ENCODE results near the gene SH3BP5L. TPM values are rescaled to one million over a fixed set of nuclear protein-coding genes. Genes with fewer than 3 reads are reported as not detected.

The SH3BP5L gene
- total and polyA plus RNA-seq, 2 of the 4 experiments (the other 2 are of a cell fraction), result 23.3 to 35.9 TPM

DNA sequence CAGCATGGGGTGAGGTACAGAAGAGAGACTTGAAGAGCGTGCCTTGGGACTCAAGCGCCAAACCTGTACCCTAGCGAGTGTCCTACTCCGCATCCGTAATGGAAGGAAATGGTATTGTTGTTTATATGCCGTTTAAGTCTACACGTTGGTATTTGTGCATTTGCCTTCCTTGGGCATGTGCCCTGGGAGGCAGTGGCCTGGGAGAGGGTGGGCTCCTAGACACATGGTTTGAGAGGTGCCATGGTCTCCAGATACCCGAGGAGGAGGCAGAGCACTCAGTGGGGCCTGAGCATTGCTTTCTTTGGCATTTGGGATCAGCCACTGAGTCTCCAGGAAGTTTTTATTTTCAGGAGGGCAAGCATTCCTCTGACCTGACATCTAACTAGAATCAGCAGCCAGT, 18.8 kb upstream of the SH3BP5L start:
- Histone ChIP-seq H3K4ac (ENCODE audit: low read depth, low read length) (no peak overlapping the region), H3K18ac (ENCODE audit: low read depth, low read length) (no peak overlapping the region), H2AK9ac (replicated peaks; ENCODE audit: low read depth, low read length, poor library complexity) (peak overlapping the region; percentile 90), H3K79me1 (ENCODE audit: low read depth in 1 of 2, low read length in 2 of 2) (peaks cover 29 to 40% of the 10 kb centered on the region in 2 experiments), H3K4me2 (ENCODE audit: low read depth, low read length) (no peak overlapping the region), H2BK120ac (ENCODE audit: low read depth, low read length) (no peak overlapping the region), H3K4me1 (ENCODE audit: control insufficient read depth, insufficient read depth, low read length) (peaks cover 10% of the 10 kb centered on the region), H4K91ac (ENCODE audit: insufficient read depth, low read depth, low read length) (no peak overlapping the region), H3K4me3 (ENCODE audit: insufficient read depth, low read depth, low read length) (no peak overlapping the region), H3K14ac (replicated peaks; ENCODE audit: low read depth, low read length) (no peak overlapping the region), H3K23ac (ENCODE audit: low read depth, low read length) (no peak overlapping the region), H2AFZ (replicated peaks; ENCODE audit: low read length, poor library complexity) (no peak overlapping the region), H3K9ac (ENCODE audit: low read depth, low read length) (no peak overlapping the region), H3K36me3 (ENCODE audit: control insufficient read depth, insufficient read depth, low read length) (peaks cover 41% of the 10 kb centered on the region), H4K8ac (ENCODE audit: low read depth in 2 of 2, low read length in 2 of 2) (no peak overlapping the region), H4K5ac (ENCODE audit: low read depth, low read length) (no peak overlapping the region), H2AK5ac (ENCODE audit: low read depth, low read length) (no peak overlapping the region), H3K9me1 (ENCODE audit: insufficient read depth, low read length) (0 out of 2 replicates have a peak, but pooled peaks cover 3% of the 10 kb centered on the region), H3K56ac (ENCODE audit: extremely low read depth, insufficient read depth, low read length) (no peak overlapping the region), H4K20me1 (ENCODE audit: insufficient read depth, low read length) (no peaks in the 10 kb centered on the region; the same call in 1 of the 2 replicates), H2BK15ac (ENCODE audit: low read depth, low read length) (no peak overlapping the region), H3K27ac (ENCODE audit: insufficient read depth, low read length) (no peak overlapping the region), H2BK20ac (ENCODE audit: low read depth, low read length) (no peak overlapping the region), H3K9me3 (ENCODE audit: control insufficient read depth, insufficient read depth, low read length) (no peaks in the 10 kb centered on the region), H3K27me3 (ENCODE audit: control insufficient read depth, insufficient read depth, low read length) (no peaks in the 10 kb centered on the region), H2BK5ac (ENCODE audit: low read depth, low read length, poor library complexity, severe bottlenecking) (no peak overlapping the region)
- ATAC-seq (ENCODE audit: low read depth), result no peak
- DNase-seq, result no peak
- intact Hi-C loops (cut with micrococcal nuclease) (no loop called here), dilution Hi-C loops (cut with HindIII; ENCODE audit: low sequenced_read_pairs, unreplicated experiment) (no loop called here), in situ Hi-C loops (cut with MboI; ENCODE audit: low sequenced_read_pairs) (no loop called here)
- WGBS, 2 experiments (ENCODE audit: extremely low coverage in 2 of 2, insufficient read length in 1 of 2), result 94% methylated on average over 6 of the region's 8 CpGs; no CpG with 5 or more reads in 1 of the 2 experiments
- no TSS peak for BruUV-seq (replicated peaks)
- ChIA-PET POLR2A (ENCODE audit: unreplicated experiment) (no interaction called here), CTCF (no interaction called here)
- TF ChIP-seq CHD1 (IDR thresholded peaks at IDR 0.05; ENCODE audit: low read depth, low read length), result no peak
- no peak for TF ChIP-seq RFX5 (IDR thresholded peaks at IDR 0.05; ENCODE audit: low read depth, low read length)
- TF ChIP-seq CEBPB (IDR thresholded peaks at IDR 0.05; ENCODE audit: low read depth, low read length), result no peak
- TF ChIP-seq MAFK (IDR thresholded peaks at IDR 0.05; ENCODE audit: low read depth, low read length), result no peak
- no peak for TF ChIP-seq FOS (IDR thresholded peaks at IDR 0.05; ENCODE audit: low read depth, low read length)
- TF ChIP-seq, protein P1, sequence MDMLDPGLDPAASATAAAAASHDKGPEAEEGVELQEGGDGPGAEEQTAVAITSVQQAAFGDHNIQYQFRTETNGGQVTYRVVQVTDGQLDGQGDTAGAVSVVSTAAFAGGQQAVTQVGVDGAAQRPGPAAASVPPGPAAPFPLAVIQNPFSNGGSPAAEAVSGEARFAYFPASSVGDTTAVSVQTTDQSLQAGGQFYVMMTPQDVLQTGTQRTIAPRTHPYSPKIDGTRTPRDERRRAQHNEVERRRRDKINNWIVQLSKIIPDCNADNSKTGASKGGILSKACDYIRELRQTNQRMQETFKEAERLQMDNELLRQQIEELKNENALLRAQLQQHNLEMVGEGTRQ (IDR thresholded peaks at IDR 0.05; ENCODE audit: low read depth, low read length), result no peak
- no peak for TF ChIP-seq SMC3 (IDR thresholded peaks at IDR 0.05; ENCODE audit: low read depth, low read length)
- no peak for TF ChIP-seq POLR2A (IDR thresholded peaks at IDR 0.05; ENCODE audit: low read depth, low read length)
- TF ChIP-seq, protein P2, sequence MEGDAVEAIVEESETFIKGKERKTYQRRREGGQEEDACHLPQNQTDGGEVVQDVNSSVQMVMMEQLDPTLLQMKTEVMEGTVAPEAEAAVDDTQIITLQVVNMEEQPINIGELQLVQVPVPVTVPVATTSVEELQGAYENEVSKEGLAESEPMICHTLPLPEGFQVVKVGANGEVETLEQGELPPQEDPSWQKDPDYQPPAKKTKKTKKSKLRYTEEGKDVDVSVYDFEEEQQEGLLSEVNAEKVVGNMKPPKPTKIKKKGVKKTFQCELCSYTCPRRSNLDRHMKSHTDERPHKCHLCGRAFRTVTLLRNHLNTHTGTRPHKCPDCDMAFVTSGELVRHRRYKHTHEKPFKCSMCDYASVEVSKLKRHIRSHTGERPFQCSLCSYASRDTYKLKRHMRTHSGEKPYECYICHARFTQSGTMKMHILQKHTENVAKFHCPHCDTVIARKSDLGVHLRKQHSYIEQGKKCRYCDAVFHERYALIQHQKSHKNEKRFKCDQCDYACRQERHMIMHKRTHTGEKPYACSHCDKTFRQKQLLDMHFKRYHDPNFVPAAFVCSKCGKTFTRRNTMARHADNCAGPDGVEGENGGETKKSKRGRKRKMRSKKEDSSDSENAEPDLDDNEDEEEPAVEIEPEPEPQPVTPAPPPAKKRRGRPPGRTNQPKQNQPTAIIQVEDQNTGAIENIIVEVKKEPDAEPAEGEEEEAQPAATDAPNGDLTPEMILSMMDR (conservative IDR thresholded peaks at IDR 0.05; ENCODE audit: low read depth, low read length), result no peak
- TF ChIP-seq MXI1 (IDR thresholded peaks at IDR 0.05; ENCODE audit: borderline replicate concordance, low read depth, low read length), result no peak
- no peak for TF ChIP-seq MAZ (IDR thresholded peaks at IDR 0.05; ENCODE audit: borderline replicate concordance, low read depth, low read length)
- no peak for TF ChIP-seq NFE2L2 (IDR thresholded peaks at IDR 0.05; ENCODE audit: low read depth, low read length)
- TF ChIP-seq RAD21 (IDR thresholded peaks at IDR 0.05; ENCODE audit: low read length), result no peak
- TF ChIP-seq RCOR1 (IDR thresholded peaks at IDR 0.05; ENCODE audit: insufficient replicate concordance, low read length), result no peak
- TF ChIP-seq, protein P3, sequence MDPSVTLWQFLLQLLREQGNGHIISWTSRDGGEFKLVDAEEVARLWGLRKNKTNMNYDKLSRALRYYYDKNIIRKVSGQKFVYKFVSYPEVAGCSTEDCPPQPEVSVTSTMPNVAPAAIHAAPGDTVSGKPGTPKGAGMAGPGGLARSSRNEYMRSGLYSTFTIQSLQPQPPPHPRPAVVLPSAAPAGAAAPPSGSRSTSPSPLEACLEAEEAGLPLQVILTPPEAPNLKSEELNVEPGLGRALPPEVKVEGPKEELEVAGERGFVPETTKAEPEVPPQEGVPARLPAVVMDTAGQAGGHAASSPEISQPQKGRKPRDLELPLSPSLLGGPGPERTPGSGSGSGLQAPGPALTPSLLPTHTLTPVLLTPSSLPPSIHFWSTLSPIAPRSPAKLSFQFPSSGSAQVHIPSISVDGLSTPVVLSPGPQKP (IDR thresholded peaks at IDR 0.05; ENCODE audit: borderline replicate concordance, low read depth, low read length), result no peak
- TF ChIP-seq BHLHE40 (IDR thresholded peaks at IDR 0.05; ENCODE audit: low read depth, low read length), result no peak

Measured in IMR-90 (cell line).